Neural progenitor cell (in vitro differentiated cells): Measurements from ENCODE around the gene ITFG1.

ENCODE experiments used
- CTCF ChIP-seq: fragments of 200-600 bp; sonication (generic); IDR thresholded peaks from 2 replicates; pipeline ENCODE4 v1.5.1; 2017; ENCODE audit warnings: antibody characterized with exemption, mild to moderate bottlenecking
- EZH2 ChIP-seq: fragments of 200-600 bp; sonication (generic); IDR thresholded peaks from 2 replicates; pipeline ENCODE4 v1.6.1; 2017; ENCODE audit warnings: antibody characterized with exemption, mild to moderate bottlenecking, moderate library complexity
- EZH2phosphoT487 ChIP-seq: fragments of 200-600 bp; sonication (generic); IDR thresholded peaks from 2 replicates; pipeline ENCODE4 v1.6.1; 2017; ENCODE audit warnings: antibody characterized with exemption

GRCh38 chr16:47387026-47387734 is 73.7 kb downstream of the ITFG1 start:
- no peak for TF ChIP-seq CTCF
- TF ChIP-seq EZH2: no peak
- no peak for TF ChIP-seq EZH2phosphoT487
